Mesendoderm (in vitro differentiated cells): ENCODE results near the gene RBMS3. TPM values are rescaled to one million over a fixed set of nuclear protein-coding genes. Genes with fewer than 3 reads are reported as not detected.
"Not testable (repeated sequence)": the region's sequence is repeated elsewhere in the genome, so short reads cannot be mapped to it uniquely, and the experiment has no call there.

ENCODE experiments used
- DNase-seq: peaks from one replicate; pipeline ENCODE4 v3.0.0; 2013
- H2AK5ac ChIP-seq: 2 replicates; pipeline ENCODE4 v1.6.1; 2013; ENCODE audit warnings: low read length, inconsistent platforms
- H2BK120ac ChIP-seq: 2 replicates; pipeline ENCODE4 v1.6.1; 2013; ENCODE audit warnings: low read depth, mild to moderate bottlenecking, low read length, moderate library complexity, mixed read lengths
- H2BK15ac ChIP-seq: replicated peaks from 2 replicates; pipeline ENCODE4 v1.6.1; 2013; ENCODE audit warnings: low read depth, mild to moderate bottlenecking, moderate library complexity
- H2BK5ac ChIP-seq: 2 replicates; pipeline ENCODE4 v1.6.1; 2013; ENCODE audit warnings: low read length, inconsistent platforms
- H3K18ac ChIP-seq: 2 replicates; pipeline ENCODE4 v1.6.1; 2013; ENCODE audit warnings: mild to moderate bottlenecking, low read length, mixed read lengths
- H3K23ac ChIP-seq: one replicate; pipeline ENCODE4 v1.6.1; 2013; ENCODE audit warnings: low read length
- H3K27ac ChIP-seq: 2 replicates; pipeline ENCODE4 v1.5.1; 2013; ENCODE audit warnings: low read depth, mild to moderate bottlenecking, inconsistent platforms, low read length, moderate library complexity
- H3K27me3 ChIP-seq: 2 replicates; pipeline ENCODE4 v1.6.1; 2013; ENCODE audit warnings: low read length, control low read depth, mild to moderate bottlenecking, inconsistent platforms; ENCODE audit not compliant: insufficient read depth, poor library complexity
- H3K36me3 ChIP-seq: 2 replicates; pipeline ENCODE4 v1.6.1; 2013; ENCODE audit warnings: low read length, inconsistent platforms; ENCODE audit not compliant: control insufficient read depth, insufficient read depth
- H3K4ac ChIP-seq: one replicate; pipeline ENCODE4 v1.6.1; 2013; ENCODE audit warnings: low read depth, mild to moderate bottlenecking, low read length, moderate library complexity
- H3K4me1 ChIP-seq: 2 replicates; pipeline ENCODE4 v1.6.1; 2013; ENCODE audit warnings: low read depth, low read length, inconsistent platforms; ENCODE audit not compliant: control insufficient read depth
- H3K4me2 ChIP-seq: 2 replicates; pipeline ENCODE4 v1.6.1; 2013; ENCODE audit warnings: low read length
- H3K4me3 ChIP-seq: 2 replicates; pipeline ENCODE4 v1.5.1; 2013; ENCODE audit warnings: mild to moderate bottlenecking, low read length
- H3K56ac ChIP-seq: one replicate; pipeline ENCODE4 v1.6.1; 2013; ENCODE audit warnings: low read length
- H3K79me1 ChIP-seq: 2 replicates; pipeline ENCODE4 v1.6.1; 2013; ENCODE audit warnings: low read length, inconsistent platforms
- H3K79me2 ChIP-seq: 2 replicates; pipeline ENCODE4 v1.6.1; 2013; ENCODE audit warnings: mild to moderate bottlenecking, low read length; ENCODE audit not compliant: control insufficient read depth, insufficient read depth
- H3K9ac ChIP-seq: 2 replicates; pipeline ENCODE4 v1.6.1; 2013; ENCODE audit warnings: low read length, inconsistent platforms
- H4K5ac ChIP-seq: one replicate; pipeline ENCODE4 v1.6.1; 2013; ENCODE audit warnings: low read length
- H4K8ac ChIP-seq: one replicate; pipeline ENCODE4 v1.6.1; 2013; ENCODE audit warnings: low read depth, mild to moderate bottlenecking, control low read depth, low read length, moderate library complexity
- WGBS: extraction: QIAGEN DNeasy Blood & Tissue Kit; methylation state at CpG from one replicate; pipeline ENCODE4 v1.1.7; 2013; ENCODE audit warnings: low lambda C conversion rate, missing lambda C conversion rate; ENCODE audit not compliant: insufficient coverage; ENCODE audit errors: extremely low coverage; 5-methylcytosine and 5-hydroxymethylcytosine counted together
- small RNA-seq: library from polyadenylated mRNA; stranded (forward); fragments of <200 nt; extraction: miRNeasy Mini kit (QIAGEN cat#:217004); gene quantifications from one replicate; pipeline ENCODE3, GENCODE V24; 2013; ENCODE audit not compliant: insufficient read depth

Gene RBMS3

DNA sequence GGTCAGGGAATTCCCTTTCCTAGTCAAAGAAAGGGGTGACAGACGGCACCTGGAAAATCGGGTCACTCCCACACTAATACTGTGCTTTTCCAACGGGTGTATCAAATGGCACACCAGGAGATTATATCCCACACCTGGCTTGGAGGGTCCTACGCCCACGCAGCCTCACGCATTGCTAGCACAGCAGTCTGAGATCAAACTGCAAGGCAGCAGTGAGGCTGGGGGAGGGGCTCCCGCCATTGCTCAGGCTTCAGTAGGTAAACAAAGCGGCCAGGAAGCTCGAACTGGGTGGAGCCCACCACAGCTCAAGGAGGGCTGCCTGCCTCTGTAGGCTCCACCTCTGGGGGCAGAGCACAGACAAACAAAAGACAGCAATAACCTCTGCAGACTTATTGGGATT, 769.2 kb downstream of the RBMS3 start:
- not testable (repeated sequence) for H3K79me2 ChIP-seq, H3K4me2 ChIP-seq, H2BK5ac ChIP-seq, H4K5ac ChIP-seq, H3K23ac ChIP-seq, H3K18ac ChIP-seq, H4K8ac ChIP-seq, H3K56ac ChIP-seq, H3K27ac ChIP-seq, H2BK120ac ChIP-seq, H2AK5ac ChIP-seq, H3K27me3 ChIP-seq, H3K4me1 ChIP-seq, H2BK15ac ChIP-seq, H3K36me3 ChIP-seq, H3K4ac ChIP-seq, H3K9ac ChIP-seq, H3K79me1 ChIP-seq, H3K4me3 ChIP-seq, DNase-seq
- WGBS = no CpG with 5 or more reads among the region's 9 CpGs

DNA sequence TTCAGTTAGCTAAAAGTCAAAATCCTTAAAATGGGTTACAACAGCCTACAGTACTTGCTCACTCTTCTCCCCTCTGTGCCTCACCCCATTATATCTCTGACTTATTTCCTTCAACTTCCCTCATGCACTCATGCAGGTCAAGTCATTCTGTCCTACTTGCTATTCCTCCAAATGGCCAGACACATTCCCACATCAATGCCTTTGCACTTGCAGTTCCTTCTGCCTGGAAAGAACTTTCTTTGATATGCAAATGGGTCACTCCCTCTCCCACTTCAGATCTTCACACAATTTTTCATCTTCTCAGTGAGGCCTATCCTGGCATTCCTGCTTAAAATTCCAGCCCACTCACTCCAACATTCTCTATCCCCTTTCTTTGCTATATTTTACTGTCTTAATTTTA, 778.4 kb downstream of the RBMS3 start:
- Histone ChIP-seq H3K79me1 (no peaks in the 10 kb centered on the region), H2BK5ac (no peak overlapping the region), H2AK5ac (no peak overlapping the region), H3K9ac (no peak overlapping the region), H3K4me3 (no peak overlapping the region), H3K27me3 (no peaks in the 10 kb centered on the region), H4K8ac (no peak overlapping the region), H2BK15ac (no peak overlapping the region), H3K4ac (no peak overlapping the region), H3K36me3 (no peaks in the 10 kb centered on the region), H3K27ac (no peak overlapping the region), H3K4me1 (peaks cover 4% of the 10 kb centered on the region), H3K23ac (no peak overlapping the region), H2BK120ac (no peak overlapping the region), H4K5ac (no peak overlapping the region), H3K56ac (no peak overlapping the region), H3K79me2 (no peaks in the 10 kb centered on the region), H3K4me2 (no peak overlapping the region), H3K18ac (no peak overlapping the region)
- peak; percentile 81 for DNase-seq

Small RNAs within 50 kb of the gene (small RNA-seq; reads per million reads assigned to genes)
- gene MTND4LP9 = not detected
